ENCODE measurements around the gene NTN1.
A peak's percentile ranks its signal among the peaks of the same experiment; 100 is the strongest.
"Not testable (repeated sequence)": the region's sequence is repeated elsewhere in the genome, so short reads cannot be mapped to it uniquely, and the experiment has no call there.

The NTN1 gene

GRCh38 chr17:9087921-9088320 lies 66.6 kb downstream of the NTN1 start:
- DNase-seq (ENCODE audit: low read depth): no peak

- no peak for DNase-seq (ENCODE audit: low read depth)
These were observed 69.4 kb downstream of the NTN1 start for GRCh38 chr17:9090641-9091096.

GRCh38 chr17:9094193-9094592 lies 72.9 kb downstream of the NTN1 start:
- no peak for DNase-seq (ENCODE audit: low read depth)

- no peak for DNase-seq (ENCODE audit: low read depth)
These were observed 74.1 kb downstream of the NTN1 start for GRCh38 chr17:9095390-9095789.

GRCh38 chr17:9098242-9098825 lies 77.0 kb downstream of the NTN1 start:
- no peak for DNase-seq (ENCODE audit: low read depth)

GRCh38 chr17:9101356-9101755 lies 80.0 kb downstream of the NTN1 start:
- no peak for DNase-seq (ENCODE audit: low read depth)

- not testable (repeated sequence) for DNase-seq (ENCODE audit: low read depth)
These were observed 81.9 kb downstream of the NTN1 start for GRCh38 chr17:9103193-9103592.

GRCh38 chr17:9104370-9105041 lies 83.2 kb downstream of the NTN1 start:
- DNase-seq (ENCODE audit: low read depth): no peak

GRCh38 chr17:9105068-9105868 lies 84.0 kb downstream of the NTN1 start:
- DNase-seq (ENCODE audit: low read depth): no peak

- DNase-seq (ENCODE audit: low read depth): not testable (repeated sequence)
These were observed 85.0 kb downstream of the NTN1 start for GRCh38 chr17:9106278-9106677.

- no peak for DNase-seq (ENCODE audit: low read depth)
These were observed 86.2 kb downstream of the NTN1 start for GRCh38 chr17:9107527-9107926.

GRCh38 chr17:9108146-9108545 lies 86.8 kb downstream of the NTN1 start:
- DNase-seq (ENCODE audit: low read depth): no peak

GRCh38 chr17:9109933-9110332 lies 88.6 kb downstream of the NTN1 start:
- no peak for DNase-seq (ENCODE audit: low read depth)

GRCh38 chr17:9110501-9110900 lies 89.2 kb downstream of the NTN1 start:
- DNase-seq (ENCODE audit: low read depth): no peak

GRCh38 chr17:9115214-9116191 lies 94.2 kb downstream of the NTN1 start:
- peak; percentile 49 for DNase-seq (ENCODE audit: low read depth)

- no peak for DNase-seq (ENCODE audit: low read depth)
These were observed 95.1 kb downstream of the NTN1 start for GRCh38 chr17:9116311-9116835.

GRCh38 chr17:9116861-9117568 lies 95.7 kb downstream of the NTN1 start:
- no peak for DNase-seq (ENCODE audit: low read depth)

GRCh38 chr17:9120471-9120870 lies 99.2 kb downstream of the NTN1 start:
- no peak for DNase-seq (ENCODE audit: low read depth)

GRCh38 chr17:9121186-9121820 lies 100.0 kb downstream of the NTN1 start:
- DNase-seq (ENCODE audit: low read depth): no peak
